ENCODE measurements around the gene ACSBG1.

The ACSBG1 gene

GRCh38 chr15:78237146-78237545, 2.8 kb upstream of the ACSBG1 start:
- no peak overlapping the region for H3K4me3 ChIP-seq (ENCODE audit: control insufficient read depth, low read depth, low read length)
- no peak for DNase-seq (ENCODE audit: low read depth)
- TF ChIP-seq CTCF (IDR thresholded peaks at IDR 0.05; ENCODE audit: control insufficient read depth, insufficient read depth, low read depth, low read length, missing control alignments): no peak

GRCh38 chr15:78236491-78236890, 2.1 kb upstream of the ACSBG1 start:
- no peak for DNase-seq (ENCODE audit: low read depth)
- H3K4me3 ChIP-seq (ENCODE audit: control insufficient read depth, low read depth, low read length): no peak overlapping the region
- no peak for TF ChIP-seq CTCF (IDR thresholded peaks at IDR 0.05; ENCODE audit: control insufficient read depth, insufficient read depth, low read depth, low read length, missing control alignments)

GRCh38 chr15:78233496-78233895, 869 bp downstream of the ACSBG1 start:
- H3K4me3 ChIP-seq (ENCODE audit: control insufficient read depth, low read depth, low read length): no peak overlapping the region
- no peak for TF ChIP-seq CTCF (IDR thresholded peaks at IDR 0.05; ENCODE audit: control insufficient read depth, insufficient read depth, low read depth, low read length, missing control alignments)
- no peak for DNase-seq (ENCODE audit: low read depth)

GRCh38 chr15:78232951-78233350, 1.4 kb downstream of the ACSBG1 start:
- no peak for DNase-seq (ENCODE audit: low read depth)
- TF ChIP-seq CTCF (IDR thresholded peaks at IDR 0.05; ENCODE audit: control insufficient read depth, insufficient read depth, low read depth, low read length, missing control alignments): no peak
- H3K4me3 ChIP-seq (ENCODE audit: control insufficient read depth, low read depth, low read length): no peak overlapping the region

GRCh38 chr15:78229431-78230406, 4.6 kb downstream of the ACSBG1 start:
- DNase-seq (ENCODE audit: low read depth): no peak
- TF ChIP-seq CTCF (IDR thresholded peaks at IDR 0.05; ENCODE audit: control insufficient read depth, insufficient read depth, low read depth, low read length, missing control alignments): no peak
- H3K4me3 ChIP-seq (ENCODE audit: control insufficient read depth, low read depth, low read length): no peak overlapping the region

GRCh38 chr15:78228356-78228996, 5.9 kb downstream of the ACSBG1 start:
- no peak for DNase-seq (ENCODE audit: low read depth)
- TF ChIP-seq CTCF (IDR thresholded peaks at IDR 0.05; ENCODE audit: control insufficient read depth, insufficient read depth, low read depth, low read length, missing control alignments): no peak
- no peak overlapping the region for H3K4me3 ChIP-seq (ENCODE audit: control insufficient read depth, low read depth, low read length)

All from AG09309 (cell line).